Activated T-helper 2 cell treated with anti-CD3 and anti-CD28 coated beads, Interferon-gamma antibody, Interleukin-2, Interleukin-4, amounts not matched to agents 10 μg/mL and 5 μg/mL and 100 μg/mL, durations not matched to agents 14 hours and 24 hours and 36 hours (primary cell): ENCODE measurements around the gene TMEM120A. TPM values are rescaled to one million over a fixed set of nuclear protein-coding genes. Genes with fewer than 3 reads are reported as not detected.
"Not testable (repeated sequence)": the region's sequence is repeated elsewhere in the genome, so short reads cannot be mapped to it uniquely, and the experiment has no call there.

Source experiments
- DNase-seq: peaks from one replicate; pipeline ENCODE4 v3.0.0; 2021; ENCODE audit warnings: low spot score
- H3K27ac Mint-ChIP-seq: one replicate; pipeline ENCODE4 v1.8.0; 2021; ENCODE audit warnings: mixed read lengths
- H3K27me3 Mint-ChIP-seq: one replicate; pipeline ENCODE4 v1.8.0; 2021; ENCODE audit warnings: low read depth, mixed read lengths
- H3K36me3 Mint-ChIP-seq: one replicate; pipeline ENCODE4 v1.8.0; 2021; ENCODE audit warnings: low read depth, mixed read lengths
- H3K4me1 Mint-ChIP-seq: one replicate; pipeline ENCODE4 v1.8.0; 2021; ENCODE audit warnings: low read depth, mixed read lengths
- H3K4me3 Mint-ChIP-seq: one replicate; pipeline ENCODE4 v1.8.0; 2021; ENCODE audit warnings: low read depth, mild to moderate bottlenecking, moderate library complexity, mixed read lengths
- H3K9me3 Mint-ChIP-seq: one replicate; pipeline ENCODE4 v1.8.0; 2021; ENCODE audit warnings: mixed read lengths
- intact Hi-C: fragments of 100-400 bp; cut with micrococcal nuclease; formaldehyde crosslinking; loops from one replicate; pipeline ENCODE4 v1.15.1; 2023
- total RNA-seq: library from RNA; stranded (reverse); gene quantifications from 2 replicates; pipeline ENCODE4 v1.2.3, GENCODE V29; 2022

Gene TMEM120A
- total RNA-seq, 1 donor from 2014 or later, result 63.7 TPM

- no peaks in the 10 kb centered on the region for H3K27me3 Mint-ChIP-seq
- H3K9me3 Mint-ChIP-seq, result no peaks in the 10 kb centered on the region
- peaks cover 39% of the 10 kb centered on the region for H3K36me3 Mint-ChIP-seq
- DNase-seq, result no peak
- intact Hi-C loops, result loop anchor here (1.0 to 5.0 kb wide), 10 partner anchors 10 to 415 kb away; partner anchors contain the start of genes MDH2, POR, STYXL1 and TMEM120A
- H3K4me3 Mint-ChIP-seq, result peak overlapping the region; percentile 37
- peaks cover 36% of the 10 kb centered on the region for H3K4me1 Mint-ChIP-seq
- peak overlapping the region; percentile 91 for H3K27ac Mint-ChIP-seq
Observed at GRCh38 chr7:76009672-76010600, 15.5 kb upstream of the TMEM120A start.

- no peak for DNase-seq
- H3K4me1 Mint-ChIP-seq, result peaks cover 36% of the 10 kb centered on the region
- peak overlapping the region; percentile 91 for H3K27ac Mint-ChIP-seq
- H3K9me3 Mint-ChIP-seq, result no peaks in the 10 kb centered on the region
- H3K36me3 Mint-ChIP-seq, result peaks cover 40% of the 10 kb centered on the region
- no peaks in the 10 kb centered on the region for H3K27me3 Mint-ChIP-seq
- peak overlapping the region; percentile 20 for H3K4me3 Mint-ChIP-seq
- intact Hi-C loops, result loop anchor here (2.0 to 5.0 kb wide), 4 partner anchors 39 to 413 kb away; partner anchors contain the start of genes MDH2, POR and STYXL1
Observed at GRCh38 chr7:76008156-76008687, 13.8 kb upstream of the TMEM120A start.

- not testable (repeated sequence) for H3K4me3 Mint-ChIP-seq, H3K27ac Mint-ChIP-seq, DNase-seq, H3K9me3 Mint-ChIP-seq, H3K27me3 Mint-ChIP-seq
- Mint-ChIP-seq H3K36me3 (peaks cover 32% of the 10 kb centered on the region), H3K4me1 (peaks cover 22% of the 10 kb centered on the region)
- intact Hi-C loops, result loop anchor here (5.0 kb wide), 1 partner anchor 42 kb away; the partner anchor contains the start of genes MDH2 and STYXL1
Observed at GRCh38 chr7:76005004-76005403, 10.6 kb upstream of the TMEM120A start.

GRCh38 chr7:76003351-76003750 lies 9.0 kb upstream of the TMEM120A start:
- H3K27ac Mint-ChIP-seq, result no peak overlapping the region
- H3K27me3 Mint-ChIP-seq, result no peaks in the 10 kb centered on the region
- H3K36me3 Mint-ChIP-seq, result peaks cover 42% of the 10 kb centered on the region
- H3K4me1 Mint-ChIP-seq, result peaks cover 11% of the 10 kb centered on the region
- DNase-seq, result no peak
- no peaks in the 10 kb centered on the region for H3K9me3 Mint-ChIP-seq
- intact Hi-C loops, result no loop called here
- H3K4me3 Mint-ChIP-seq, result no peak overlapping the region

GRCh38 chr7:76002822-76003221 lies 8.4 kb upstream of the TMEM120A start:
- H3K27me3 Mint-ChIP-seq, result no peaks in the 10 kb centered on the region
- H3K4me3 Mint-ChIP-seq, result no peak overlapping the region
- no peak for DNase-seq
- no peaks in the 10 kb centered on the region for H3K9me3 Mint-ChIP-seq
- H3K36me3 Mint-ChIP-seq, result peaks cover 40% of the 10 kb centered on the region
- no peak overlapping the region for H3K27ac Mint-ChIP-seq
- intact Hi-C loops, result no loop called here
- H3K4me1 Mint-ChIP-seq, result peaks cover 8% of the 10 kb centered on the region

- Mint-ChIP-seq H3K4me3 (no peak overlapping the region), H3K9me3 (no peaks in the 10 kb centered on the region), H3K36me3 (peaks cover 46% of the 10 kb centered on the region), H3K27me3 (no peaks in the 10 kb centered on the region), H3K4me1 (peaks cover 11% of the 10 kb centered on the region), H3K27ac (no peak overlapping the region)
- intact Hi-C loops, result no loop called here
- DNase-seq, result no peak
Observed at GRCh38 chr7:76002139-76002538, 7.7 kb upstream of the TMEM120A start.

GRCh38 chr7:76000566-76000965 lies 6.2 kb upstream of the TMEM120A start:
- no peaks in the 10 kb centered on the region for H3K9me3 Mint-ChIP-seq
- H3K4me3 Mint-ChIP-seq, result no peak overlapping the region
- H3K27me3 Mint-ChIP-seq, result no peaks in the 10 kb centered on the region
- intact Hi-C loops, result no loop called here
- H3K36me3 Mint-ChIP-seq, result peaks cover 59% of the 10 kb centered on the region
- no peak for DNase-seq
- H3K27ac Mint-ChIP-seq, result no peak overlapping the region
- H3K4me1 Mint-ChIP-seq, result peaks cover 20% of the 10 kb centered on the region

- peaks cover 48% of the 10 kb centered on the region for H3K36me3 Mint-ChIP-seq
Observed at GRCh38 chr7:75998038-75998437, 3.6 kb upstream of the TMEM120A start.

GRCh38 chr7:75996476-75996875 lies 2.1 kb upstream of the TMEM120A start:
- H3K4me3 Mint-ChIP-seq, result no peak overlapping the region
- intact Hi-C loops, result no loop called here
- H3K27ac Mint-ChIP-seq, result no peak overlapping the region
- no peak for DNase-seq
- H3K9me3 Mint-ChIP-seq, result no peaks in the 10 kb centered on the region
- no peaks in the 10 kb centered on the region for H3K27me3 Mint-ChIP-seq
- peaks cover 24% of the 10 kb centered on the region for H3K4me1 Mint-ChIP-seq
- H3K36me3 Mint-ChIP-seq, result peaks cover 39% of the 10 kb centered on the region

More at GRCh38 chr7:75998038-75998437, 3.6 kb upstream of the TMEM120A start:
- intact Hi-C loops, result no loop called here
- Mint-ChIP-seq H3K27me3 (no peaks in the 10 kb centered on the region), H3K4me3 (no peak overlapping the region), H3K4me1 (peaks cover 24% of the 10 kb centered on the region), H3K27ac (no peak overlapping the region), H3K9me3 (no peaks in the 10 kb centered on the region)
- no peak for DNase-seq

- no peak overlapping the region for H3K4me3 Mint-ChIP-seq
- peaks cover 35% of the 10 kb centered on the region for H3K36me3 Mint-ChIP-seq
- no peak for DNase-seq
- H3K27me3 Mint-ChIP-seq, result no peaks in the 10 kb centered on the region
- H3K4me1 Mint-ChIP-seq, result peaks cover 24% of the 10 kb centered on the region
- H3K27ac Mint-ChIP-seq, result no peak overlapping the region
- no peaks in the 10 kb centered on the region for H3K9me3 Mint-ChIP-seq
- intact Hi-C loops, result no loop called here
Observed at GRCh38 chr7:75995996-75996395, 1.6 kb upstream of the TMEM120A start.

- DNase-seq, result no peak
Observed at GRCh38 chr7:75995052-75995471, 667 bp upstream of the TMEM120A start.

GRCh38 chr7:75993689-75994387 lies 557 bp downstream of the TMEM120A start:
- no peak for DNase-seq
- no peaks in the 10 kb centered on the region for H3K27me3 Mint-ChIP-seq
- intact Hi-C loops, result loop anchor here (1.0 kb wide), 2 partner anchors 15 to 26 kb away; no protein-coding TSS in a partner anchor
- H3K4me1 Mint-ChIP-seq, result peaks cover 29% of the 10 kb centered on the region
- peak overlapping the region; percentile 80 for H3K4me3 Mint-ChIP-seq
- no peak overlapping the region for H3K27ac Mint-ChIP-seq
- H3K36me3 Mint-ChIP-seq, result peaks cover 36% of the 10 kb centered on the region
- H3K9me3 Mint-ChIP-seq, result no peaks in the 10 kb centered on the region

More at GRCh38 chr7:75995052-75995471, 667 bp upstream of the TMEM120A start:
- Mint-ChIP-seq H3K4me1 (peaks cover 27% of the 10 kb centered on the region), H3K27ac (no peak overlapping the region), H3K4me3 (peak overlapping the region; percentile 76), H3K9me3 (no peaks in the 10 kb centered on the region), H3K27me3 (no peaks in the 10 kb centered on the region), H3K36me3 (peaks cover 38% of the 10 kb centered on the region)
- intact Hi-C loops, result no loop called here
